ENCODE data around the gene COL2A1. TPM values are rescaled to one million over a fixed set of nuclear protein-coding genes. Genes with fewer than 3 reads are reported as not detected.

Gene COL2A1
- total RNA-seq, 1 experiment from 2014 or later: 10.8 TPM

DNA sequence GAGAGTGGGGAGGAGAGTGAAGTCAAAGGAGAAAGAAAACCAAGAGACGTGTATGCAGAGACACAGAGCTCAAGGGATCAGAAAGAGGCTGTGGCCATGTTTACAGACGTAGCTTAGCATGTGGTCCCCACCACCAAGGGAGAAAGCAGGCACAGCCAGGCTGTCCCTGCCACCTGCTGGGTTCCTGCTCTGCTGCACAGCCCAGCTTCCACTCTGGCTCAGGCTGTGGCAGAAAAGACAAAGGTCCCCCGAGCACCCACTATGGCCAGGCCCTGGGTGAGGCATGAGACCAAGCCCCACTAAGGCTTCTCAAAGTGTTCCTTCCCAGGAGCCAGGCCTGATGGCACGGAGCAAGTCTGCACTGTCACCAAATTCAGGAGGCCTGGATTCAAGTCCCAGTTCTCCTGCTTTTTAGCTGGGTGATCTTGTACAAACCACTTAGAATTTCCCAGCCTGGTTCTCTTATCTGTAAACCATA, 25.9 kb upstream of the COL2A1 start:
- no peak overlapping the region for H2AFZ ChIP-seq (ENCODE audit: low read length)
- TF ChIP-seq, protein P1, sequence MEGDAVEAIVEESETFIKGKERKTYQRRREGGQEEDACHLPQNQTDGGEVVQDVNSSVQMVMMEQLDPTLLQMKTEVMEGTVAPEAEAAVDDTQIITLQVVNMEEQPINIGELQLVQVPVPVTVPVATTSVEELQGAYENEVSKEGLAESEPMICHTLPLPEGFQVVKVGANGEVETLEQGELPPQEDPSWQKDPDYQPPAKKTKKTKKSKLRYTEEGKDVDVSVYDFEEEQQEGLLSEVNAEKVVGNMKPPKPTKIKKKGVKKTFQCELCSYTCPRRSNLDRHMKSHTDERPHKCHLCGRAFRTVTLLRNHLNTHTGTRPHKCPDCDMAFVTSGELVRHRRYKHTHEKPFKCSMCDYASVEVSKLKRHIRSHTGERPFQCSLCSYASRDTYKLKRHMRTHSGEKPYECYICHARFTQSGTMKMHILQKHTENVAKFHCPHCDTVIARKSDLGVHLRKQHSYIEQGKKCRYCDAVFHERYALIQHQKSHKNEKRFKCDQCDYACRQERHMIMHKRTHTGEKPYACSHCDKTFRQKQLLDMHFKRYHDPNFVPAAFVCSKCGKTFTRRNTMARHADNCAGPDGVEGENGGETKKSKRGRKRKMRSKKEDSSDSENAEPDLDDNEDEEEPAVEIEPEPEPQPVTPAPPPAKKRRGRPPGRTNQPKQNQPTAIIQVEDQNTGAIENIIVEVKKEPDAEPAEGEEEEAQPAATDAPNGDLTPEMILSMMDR (conservative IDR thresholded peaks at IDR 0.05): no peak

More for the DNA sequence above, 25.9 kb upstream of the COL2A1 start:
- peaks cover 16 to 18% of the 10 kb centered on the region in 2 experiments for H3K4me1 Mint-ChIP-seq
- no peak overlapping the region for H2BK5ac ChIP-seq (ENCODE audit: insufficient read length, low read length)
- no peak for DNase-seq
- no peak overlapping the region for H3K14ac ChIP-seq (ENCODE audit: insufficient read depth, low read length)
- H2AK5ac ChIP-seq (ENCODE audit: insufficient read length, low read length): no peak overlapping the region
- no peaks in the 10 kb centered on the region; a peak in 1 of 5 replicates for H3K9me3 Mint-ChIP-seq
- no peak overlapping the region for H4K8ac ChIP-seq (replicated peaks; ENCODE audit: insufficient read length, low read depth, low read length)
- no peak overlapping the region for H3K4me3 Mint-ChIP-seq
- H2BK20ac ChIP-seq (ENCODE audit: low read depth, low read length, poor library complexity, severe bottlenecking): no peak overlapping the region
- no peak overlapping the region for H3K4ac ChIP-seq (ENCODE audit: low read depth, low read length)
- H3K36me3 Mint-ChIP-seq (ENCODE audit: insufficient read depth in 1 of 3, low read depth in 3 of 3): no peaks in the 10 kb centered on the region; a peak in 1 of 7 replicates
- peaks cover 99% of the 10 kb centered on the region for H3K27me3 Mint-ChIP-seq (ENCODE audit: low read depth)
- no peak overlapping the region for H3K27ac ChIP-seq (ENCODE audit: insufficient read length, low read depth, low read length)
- H3T11ph ChIP-seq (ENCODE audit: low read length): no peak overlapping the region
- H3K9me3 ChIP-seq (ENCODE audit: control insufficient read depth, low read depth, low read length): no peaks in the 10 kb centered on the region
- no peak overlapping the region for H3K4me2 ChIP-seq (ENCODE audit: insufficient read depth, insufficient read length, low read length)
- no peak overlapping the region for H3K9ac ChIP-seq (ENCODE audit: extremely low read depth, insufficient read length, low read length)
- no peak overlapping the region for H3K23ac ChIP-seq (ENCODE audit: insufficient read length, low read depth, low read length)
- H4K5ac ChIP-seq (ENCODE audit: insufficient read length, low read depth, low read length): no peak overlapping the region
- peaks cover 2% of the 10 kb centered on the region for H4K20me1 ChIP-seq (ENCODE audit: control insufficient read depth, insufficient read depth, insufficient read length)
- no peak overlapping the region for H2BK120ac ChIP-seq (ENCODE audit: low read depth, low read length, poor library complexity, severe bottlenecking)
- no peak overlapping the region for H3K56ac ChIP-seq (ENCODE audit: insufficient read length, low read depth, low read length)
- no peak overlapping the region for H3K27ac Mint-ChIP-seq
- H2BK12ac ChIP-seq (ENCODE audit: insufficient read length, low read depth, low read length): no peak overlapping the region
- no peak overlapping the region for H2BK15ac ChIP-seq (ENCODE audit: low read depth, low read length)
- no CpG with 5 or more reads among the region's 4 CpGs for WGBS (ENCODE audit: extremely low coverage, insufficient read length, low lambda C conversion rate)
- H4K91ac ChIP-seq (ENCODE audit: insufficient read length, low read depth, low read length): no peak overlapping the region
- no peak overlapping the region for H3K18ac ChIP-seq (ENCODE audit: insufficient read length, low read depth, low read length)
- H3K4me1 ChIP-seq (ENCODE audit: insufficient read depth, low read length): no peaks in the 10 kb centered on the region
- H3K27me3 ChIP-seq (ENCODE audit: insufficient read depth, low read length): peaks cover 66% of the 10 kb centered on the region
- H3K23me2 ChIP-seq (ENCODE audit: insufficient read length, low read depth, low read length, poor library complexity, severe bottlenecking): no peaks in the 10 kb centered on the region
- H3K79me1 ChIP-seq (ENCODE audit: insufficient read depth, low read depth, low read length, poor library complexity, severe bottlenecking): no peaks in the 10 kb centered on the region
- no peaks in the 10 kb centered on the region for H3K79me2 ChIP-seq (ENCODE audit: insufficient read depth, low read length)

Data from H9 (cell line).